Caki2 (cell line): Measurements from ENCODE around the gene RAD51B. TPM values are rescaled to one million over a fixed set of nuclear protein-coding genes. Genes with fewer than 3 reads are reported as not detected.

ENCODE experiments used
- DNase-seq: peaks from one replicate; pipeline ENCODE4 v3.0.0-alpha.2; 2015; ENCODE audit warnings: low read depth
- in situ Hi-C: cut with HindIII; loops from 2 replicates; pipeline ENCODE4 v1.10.0; 2016; ENCODE audit warnings: low sequenced_read_pairs, low pct_unique_long_range_greater_than_20kb, mixed read lengths
- total RNA-seq: library from RNA; depleted of rRNA; stranded (reverse); fragments of >200 nt; shearing (Covaris generic); gene quantifications from 2 replicates; pipeline ENCODE4 v1.2.3, GENCODE V29; 2014; ENCODE audit warnings: low replicate concordance

The RAD51B gene
- total RNA-seq, 1 experiment from 2014 or later = 20.8 TPM

GRCh38 chr14:68741477-68741791, 921.9 kb downstream of the RAD51B start:
- in situ Hi-C loops = no loop called here
- no peak for DNase-seq

- in situ Hi-C loops = no loop called here
- no peak for DNase-seq
Observed at GRCh38 chr14:68741839-68742470, 922.4 kb downstream of the RAD51B start.

GRCh38 chr14:68744613-68745012, 925.0 kb downstream of the RAD51B start:
- in situ Hi-C loops = no loop called here
- no peak for DNase-seq

GRCh38 chr14:68747393-68747792, 927.8 kb downstream of the RAD51B start:
- DNase-seq = no peak
- in situ Hi-C loops = no loop called here

- in situ Hi-C loops = no loop called here
- DNase-seq = no peak
Observed at GRCh38 chr14:68748260-68748659, 928.7 kb downstream of the RAD51B start.

- DNase-seq = no peak
- in situ Hi-C loops = no loop called here
Observed at GRCh38 chr14:68748691-68749090, 929.1 kb downstream of the RAD51B start.

- DNase-seq = no peak
- in situ Hi-C loops = no loop called here
Observed at GRCh38 chr14:68749487-68750475, 930.2 kb downstream of the RAD51B start.

GRCh38 chr14:68752271-68753006, 932.9 kb downstream of the RAD51B start:
- no peak for DNase-seq
- in situ Hi-C loops = no loop called here

- no peak for DNase-seq
- in situ Hi-C loops = no loop called here
Observed at GRCh38 chr14:68753690-68754089, 934.1 kb downstream of the RAD51B start.

GRCh38 chr14:68755016-68755353, 935.4 kb downstream of the RAD51B start:
- in situ Hi-C loops = no loop called here
- no peak for DNase-seq

- in situ Hi-C loops = no loop called here
- no peak for DNase-seq
Observed at GRCh38 chr14:68756000-68756481, 936.5 kb downstream of the RAD51B start.

GRCh38 chr14:68756734-68757133, 937.2 kb downstream of the RAD51B start:
- in situ Hi-C loops = no loop called here
- DNase-seq = no peak

- DNase-seq = no peak
- in situ Hi-C loops = no loop called here
Observed at GRCh38 chr14:68757618-68758081, 938.1 kb downstream of the RAD51B start.

GRCh38 chr14:68758301-68758700, 938.7 kb downstream of the RAD51B start:
- in situ Hi-C loops = no loop called here
- DNase-seq = no peak

GRCh38 chr14:68759017-68759560, 939.5 kb downstream of the RAD51B start:
- no peak for DNase-seq
- in situ Hi-C loops = no loop called here

GRCh38 chr14:68759937-68760336, 940.4 kb downstream of the RAD51B start:
- in situ Hi-C loops = no loop called here
- no peak for DNase-seq

GRCh38 chr14:68760761-68761160, 941.2 kb downstream of the RAD51B start:
- in situ Hi-C loops = no loop called here
- DNase-seq = no peak

- in situ Hi-C loops = no loop called here
- no peak for DNase-seq
Observed at GRCh38 chr14:68761391-68761790, 941.8 kb downstream of the RAD51B start.
